HG02981 (cell line): ENCODE data around the gene LRRC73.
"Not testable (repeated sequence)": the region's sequence is repeated elsewhere in the genome, so short reads cannot be mapped to it uniquely, and the experiment has no call there.

ENCODE experiments used
- ATAC-seq: cut with Tn5 transposase; IDR thresholded peaks from one replicate; pipeline ENCODE4 v1.9.1; 2021; ENCODE audit warnings: mild to moderate bottlenecking, moderate library complexity; ENCODE audit not compliant: unreplicated experiment

Gene LRRC73

GRCh38 chr6:43509984-43510826 lies at the start of gene LRRC73:
LRRC73 (minus strand) TSS chr6:43510346; CDS start chr6:43509785, 561 bp downstream.
- ATAC-seq = peak; percentile 53

GRCh38 chr6:43559328-43559727 lies 49.2 kb upstream of the LRRC73 start:
- ATAC-seq = no peak

GRCh38 chr6:43557620-43558019 lies 47.5 kb upstream of the LRRC73 start:
- ATAC-seq = not testable (repeated sequence)

GRCh38 chr6:43547222-43547621 lies 37.1 kb upstream of the LRRC73 start:
- no peak for ATAC-seq

GRCh38 chr6:43544461-43544860 lies 34.3 kb upstream of the LRRC73 start:
- no peak for ATAC-seq

GRCh38 chr6:43541774-43542471 lies 31.8 kb upstream of the LRRC73 start:
- no peak for ATAC-seq

- no peak for ATAC-seq
These were observed 30.4 kb upstream of the LRRC73 start for GRCh38 chr6:43540507-43540906.

GRCh38 chr6:43539409-43539808 lies 29.3 kb upstream of the LRRC73 start:
- ATAC-seq = not testable (repeated sequence)

GRCh38 chr6:43538986-43539385 lies 28.8 kb upstream of the LRRC73 start:
- not testable (repeated sequence) for ATAC-seq

GRCh38 chr6:43532201-43532600 lies 22.1 kb upstream of the LRRC73 start:
- ATAC-seq = no peak

GRCh38 chr6:43524483-43524961 lies 14.4 kb upstream of the LRRC73 start:
- no peak for ATAC-seq

- no peak for ATAC-seq
These were observed 13.1 kb upstream of the LRRC73 start for GRCh38 chr6:43523284-43523683.

GRCh38 chr6:43522547-43523261 lies 12.6 kb upstream of the LRRC73 start:
- ATAC-seq = no peak

GRCh38 chr6:43521836-43522235 lies 11.7 kb upstream of the LRRC73 start:
- ATAC-seq = no peak

GRCh38 chr6:43520097-43520496 lies 10.0 kb upstream of the LRRC73 start:
- no peak for ATAC-seq

GRCh38 chr6:43517505-43518357 lies 7.6 kb upstream of the LRRC73 start:
- no peak for ATAC-seq

- ATAC-seq = peak; percentile 84
These were observed 6.8 kb upstream of the LRRC73 start, which contains the start of the genes POLR1C and YIPF3 for GRCh38 chr6:43516697-43517504. POLR1C (plus strand) TSS chr6:43517089; CDS start chr6:43517110, 21 bp downstream. YIPF3 (minus strand) TSS chr6:43516926; CDS start chr6:43516807, 119 bp downstream.

- no peak for ATAC-seq
These were observed 6.2 kb upstream of the LRRC73 start for GRCh38 chr6:43516367-43516696.

GRCh38 chr6:43515808-43516207 lies 5.7 kb upstream of the LRRC73 start:
- ATAC-seq = no peak
